WTC11 (cell line): Measurements from ENCODE around the gene OGDH. TPM values are rescaled to one million over a fixed set of nuclear protein-coding genes. Genes with fewer than 3 reads are reported as not detected.

Experiments used
- ATAC-seq: fragments of 200-7000 bp; cut with Tn5 transposase; 2 replicates; pipeline ENCODE4 v1.10.0; 2021; ENCODE audit warnings: mild to moderate bottlenecking, moderate library complexity
- CTCF ChIA-PET: fragments of 300-600 bp; sonication (Branson Sonifier 250); formaldehyde crosslinking; loops from one replicate; lab custom pipeline; 2021; ENCODE audit warnings: antibody characterized with exemption; lab: Charles Lee
- POLR2A ChIA-PET: fragments of 350-600 bp; sonication (Branson Sonifier 250); formaldehyde crosslinking; loops from one replicate; lab custom pipeline; 2021; ENCODE audit warnings: antibody characterized with exemption; lab: Charles Lee
- DNase-seq: peaks from one replicate; pipeline ENCODE4 v3.0.0; 2021; ENCODE audit warnings: low spot score
- H3K27ac Mint-ChIP-seq: 2 replicates; pipeline ENCODE4 v1.8.0; 2021; ENCODE audit warnings: mixed read lengths
- H3K27me3 Mint-ChIP-seq: 2 replicates; pipeline ENCODE4 v1.8.0; 2021; ENCODE audit warnings: low read depth, mild to moderate bottlenecking, moderate library complexity, mixed read lengths
- H3K36me3 Mint-ChIP-seq: 2 replicates; pipeline ENCODE4 v1.8.0; 2021; ENCODE audit warnings: mixed read lengths
- H3K4me1 Mint-ChIP-seq: 2 replicates; pipeline ENCODE4 v1.8.0; 2022; ENCODE audit warnings: mixed read lengths
- H3K4me3 Mint-ChIP-seq: 2 replicates; pipeline ENCODE4 v1.8.0; 2021; ENCODE audit warnings: mild to moderate bottlenecking, moderate library complexity, mixed read lengths
- H3K9me3 Mint-ChIP-seq: 2 replicates; pipeline ENCODE4 v1.8.0; 2021; ENCODE audit warnings: mixed read lengths
- CREM ChIP-seq: sonication (generic); formaldehyde crosslinking; IDR thresholded peaks from 2 replicates; pipeline ENCODE4 v1.8.1; 2022; ENCODE audit warnings: mild to moderate bottlenecking, missing genetic modification reagents, moderate library complexity
- FOXJ3 ChIP-seq: sonication (generic); formaldehyde crosslinking; IDR thresholded peaks from 2 replicates; pipeline ENCODE4 v1.9.0; 2021; ENCODE audit warnings: missing genetic modification reagents, mild to moderate bottlenecking, borderline replicate concordance
- FOXK1 ChIP-seq: sonication (generic); formaldehyde crosslinking; IDR thresholded peaks from 2 replicates; pipeline ENCODE4 v1.8.0; 2022; ENCODE audit warnings: mild to moderate bottlenecking, moderate library complexity, missing genetic modification reagents
- HMGA2 ChIP-seq: fragments of 250-450 bp; sonication (Bioruptor Pico); IDR thresholded peaks from 2 replicates; pipeline ENCODE4 v1.4.0; 2021; ENCODE audit warnings: mild to moderate bottlenecking, moderate library complexity
- MXD4 ChIP-seq: fragments of 250-450 bp; sonication (Bioruptor Pico); IDR thresholded peaks from 2 replicates; pipeline ENCODE4 v1.8.0; 2021; ENCODE audit warnings: mild to moderate bottlenecking, moderate library complexity, borderline replicate concordance
- NFATC4 ChIP-seq: fragments of 250-450 bp; sonication (Bioruptor Pico); IDR thresholded peaks from 2 replicates; pipeline ENCODE4 v1.9.0; 2021; ENCODE audit warnings: mild to moderate bottlenecking
- NFE2L1 ChIP-seq: sonication (generic); formaldehyde crosslinking; IDR thresholded peaks from 2 replicates; pipeline ENCODE4 v1.8.1; 2023; ENCODE audit warnings: missing genetic modification reagents
- NFYB ChIP-seq: sonication (generic); formaldehyde crosslinking; conservative IDR thresholded peaks from 2 replicates; pipeline ENCODE4 v1.8.0; 2022; ENCODE audit warnings: low read depth, missing genetic modification reagents
- RELA ChIP-seq: sonication (generic); formaldehyde crosslinking; IDR thresholded peaks from 2 replicates; pipeline ENCODE4 v1.8.1; 2022; ENCODE audit warnings: missing genetic modification reagents, mild to moderate bottlenecking, borderline replicate concordance
- SMAD4 ChIP-seq: sonication (generic); formaldehyde crosslinking; IDR thresholded peaks from 2 replicates; pipeline ENCODE4 v1.8.0; 2022; ENCODE audit warnings: mild to moderate bottlenecking, missing genetic modification reagents
- TP53 ChIP-seq: sonication (generic); formaldehyde crosslinking; IDR thresholded peaks from 2 replicates; pipeline ENCODE4 v1.8.1; 2023; ENCODE audit warnings: mild to moderate bottlenecking, missing genetic modification reagents
- ZNF138 ChIP-seq: sonication (generic); formaldehyde crosslinking; conservative IDR thresholded peaks from 2 replicates; pipeline ENCODE4 v1.8.1; 2022; ENCODE audit warnings: mild to moderate bottlenecking, moderate library complexity, missing genetic modification reagents
- ZNF317 ChIP-seq: sonication (generic); formaldehyde crosslinking; IDR thresholded peaks from 2 replicates; pipeline ENCODE4 v1.8.1; 2023; ENCODE audit warnings: low read depth, mild to moderate bottlenecking, moderate library complexity, missing genetic modification reagents, borderline replicate concordance
- ZNF416 ChIP-seq: fragments of 250-450 bp; sonication (Bioruptor Pico); IDR thresholded peaks from 2 replicates; pipeline ENCODE4 v1.9.0; 2021; ENCODE audit warnings: mild to moderate bottlenecking, inconsistent platforms
- total RNA-seq: library from RNA; stranded (reverse); gene quantifications from 3 replicates; pipeline ENCODE4 v1.2.3, GENCODE V29; 2021
- TF ChIP-seq, protein P1 (sequence below): sonication (generic); formaldehyde crosslinking; IDR thresholded peaks from 2 replicates; pipeline ENCODE4 v1.8.1; 2023; ENCODE audit warnings: mild to moderate bottlenecking, moderate library complexity, missing genetic modification reagents
- TF ChIP-seq, protein P2 (sequence below): fragments of 250-450 bp; sonication (Bioruptor Pico); IDR thresholded peaks from 2 replicates; pipeline ENCODE4 v1.9.0; 2021; ENCODE audit warnings: mild to moderate bottlenecking
- TF ChIP-seq, protein P3 (sequence below): fragments of 250-450 bp; sonication (Bioruptor Pico); conservative IDR thresholded peaks from 2 replicates; pipeline ENCODE4 v1.9.0; 2021; ENCODE audit warnings: mild to moderate bottlenecking
- TF ChIP-seq, protein P4 (sequence below): sonication (generic); formaldehyde crosslinking; IDR thresholded peaks from 2 replicates; pipeline ENCODE4 v1.8.1; 2023; ENCODE audit warnings: mild to moderate bottlenecking, missing genetic modification reagents, borderline replicate concordance
- TF ChIP-seq, protein P5 (sequence below): sonication (generic); formaldehyde crosslinking; IDR thresholded peaks from 2 replicates; pipeline ENCODE4 v1.8.1; 2022; ENCODE audit warnings: mild to moderate bottlenecking, moderate library complexity, missing genetic modification reagents
- TF ChIP-seq, protein P6 (sequence below): sonication (generic); formaldehyde crosslinking; IDR thresholded peaks from 2 replicates; pipeline ENCODE4 v1.8.0; 2022; ENCODE audit warnings: mild to moderate bottlenecking, missing genetic modification reagents
- TF ChIP-seq, protein P7 (sequence below): sonication (generic); formaldehyde crosslinking; IDR thresholded peaks from 2 replicates; pipeline ENCODE4 v1.8.1; 2022; ENCODE audit warnings: mild to moderate bottlenecking, missing genetic modification reagents, moderate library complexity, borderline replicate concordance
- TF ChIP-seq, protein P8 (sequence below): fragments of 250-450 bp; sonication (Bioruptor Pico); IDR thresholded peaks from 2 replicates; pipeline ENCODE4 v1.8.0; 2021; ENCODE audit warnings: mild to moderate bottlenecking

OGDH gene
- total RNA-seq, 1 experiment from 2014 or later = 79.6 TPM

DNA sequence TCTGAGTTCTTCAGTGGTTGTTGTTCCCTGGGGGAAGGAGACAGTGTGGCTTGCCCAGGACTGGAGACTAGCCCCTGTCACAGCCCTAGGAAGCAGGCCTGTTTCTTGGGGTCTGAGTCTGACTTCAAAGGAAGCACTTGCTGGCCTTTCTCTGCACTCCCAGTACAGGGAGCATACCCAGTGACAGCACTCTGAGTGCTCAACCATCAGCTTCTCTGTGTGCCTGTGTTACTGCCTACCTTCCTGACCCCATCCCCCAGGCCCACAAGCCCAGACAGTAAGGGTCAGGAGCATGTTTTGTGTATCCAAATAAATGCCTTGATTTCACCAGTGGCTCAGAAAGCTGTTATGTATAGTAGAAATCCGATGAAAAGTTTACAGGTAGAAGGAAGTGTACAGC lies 48.9 kb downstream of the OGDH start:
- ATAC-seq (no peak), DNase-seq (no peak)
- Mint-ChIP-seq H3K27ac (0 out of 2 replicates have a peak overlapping the region, but pooled peaks have one; percentile 27), H3K27me3 (no peaks in the 10 kb centered on the region), H3K4me1 (no peaks in the 10 kb centered on the region), H3K36me3 (peaks cover 50% of the 10 kb centered on the region), H3K4me3 (no peak overlapping the region), H3K9me3 (peaks cover 32% of the 10 kb centered on the region)
- ChIA-PET POLR2A (no interaction called here), CTCF (no interaction called here)
- no peak for TF ChIP-seq NFATC4
- no peak for TF ChIP-seq CREM (CRISPR knock-in tag)
- TF ChIP-seq, protein P1, sequence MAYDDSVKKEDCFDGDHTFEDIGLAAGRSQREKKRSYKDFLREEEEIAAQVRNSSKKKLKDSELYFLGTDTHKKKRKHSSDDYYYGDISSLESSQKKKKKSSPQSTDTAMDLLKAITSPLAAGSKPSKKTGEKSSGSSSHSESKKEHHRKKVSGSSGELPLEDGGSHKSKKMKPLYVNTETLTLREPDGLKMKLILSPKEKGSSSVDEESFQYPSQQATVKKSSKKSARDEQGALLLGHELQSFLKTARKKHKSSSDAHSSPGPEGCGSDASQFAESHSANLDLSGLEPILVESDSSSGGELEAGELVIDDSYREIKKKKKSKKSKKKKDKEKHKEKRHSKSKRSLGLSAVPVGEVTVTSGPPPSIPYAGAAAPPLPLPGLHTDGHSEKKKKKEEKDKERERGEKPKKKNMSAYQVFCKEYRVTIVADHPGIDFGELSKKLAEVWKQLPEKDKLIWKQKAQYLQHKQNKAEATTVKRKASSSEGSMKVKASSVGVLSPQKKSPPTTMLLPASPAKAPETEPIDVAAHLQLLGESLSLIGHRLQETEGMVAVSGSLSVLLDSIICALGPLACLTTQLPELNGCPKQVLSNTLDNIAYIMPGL (CRISPR knock-in tag) = no peak
- TF ChIP-seq MXD4 (CRISPR knock-in tag) = no peak
- TF ChIP-seq, protein P2, sequence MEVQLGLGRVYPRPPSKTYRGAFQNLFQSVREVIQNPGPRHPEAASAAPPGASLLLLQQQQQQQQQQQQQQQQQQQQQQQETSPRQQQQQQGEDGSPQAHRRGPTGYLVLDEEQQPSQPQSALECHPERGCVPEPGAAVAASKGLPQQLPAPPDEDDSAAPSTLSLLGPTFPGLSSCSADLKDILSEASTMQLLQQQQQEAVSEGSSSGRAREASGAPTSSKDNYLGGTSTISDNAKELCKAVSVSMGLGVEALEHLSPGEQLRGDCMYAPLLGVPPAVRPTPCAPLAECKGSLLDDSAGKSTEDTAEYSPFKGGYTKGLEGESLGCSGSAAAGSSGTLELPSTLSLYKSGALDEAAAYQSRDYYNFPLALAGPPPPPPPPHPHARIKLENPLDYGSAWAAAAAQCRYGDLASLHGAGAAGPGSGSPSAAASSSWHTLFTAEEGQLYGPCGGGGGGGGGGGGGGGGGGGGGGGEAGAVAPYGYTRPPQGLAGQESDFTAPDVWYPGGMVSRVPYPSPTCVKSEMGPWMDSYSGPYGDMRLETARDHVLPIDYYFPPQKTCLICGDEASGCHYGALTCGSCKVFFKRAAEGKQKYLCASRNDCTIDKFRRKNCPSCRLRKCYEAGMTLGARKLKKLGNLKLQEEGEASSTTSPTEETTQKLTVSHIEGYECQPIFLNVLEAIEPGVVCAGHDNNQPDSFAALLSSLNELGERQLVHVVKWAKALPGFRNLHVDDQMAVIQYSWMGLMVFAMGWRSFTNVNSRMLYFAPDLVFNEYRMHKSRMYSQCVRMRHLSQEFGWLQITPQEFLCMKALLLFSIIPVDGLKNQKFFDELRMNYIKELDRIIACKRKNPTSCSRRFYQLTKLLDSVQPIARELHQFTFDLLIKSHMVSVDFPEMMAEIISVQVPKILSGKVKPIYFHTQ (CRISPR knock-in tag) = no peak
- TF ChIP-seq NFYB (CRISPR knock-in tag) = no peak
- TF ChIP-seq ZNF317 (CRISPR knock-in tag) = no peak
- TF ChIP-seq ZNF138 = no peak
- TF ChIP-seq, protein P3, sequence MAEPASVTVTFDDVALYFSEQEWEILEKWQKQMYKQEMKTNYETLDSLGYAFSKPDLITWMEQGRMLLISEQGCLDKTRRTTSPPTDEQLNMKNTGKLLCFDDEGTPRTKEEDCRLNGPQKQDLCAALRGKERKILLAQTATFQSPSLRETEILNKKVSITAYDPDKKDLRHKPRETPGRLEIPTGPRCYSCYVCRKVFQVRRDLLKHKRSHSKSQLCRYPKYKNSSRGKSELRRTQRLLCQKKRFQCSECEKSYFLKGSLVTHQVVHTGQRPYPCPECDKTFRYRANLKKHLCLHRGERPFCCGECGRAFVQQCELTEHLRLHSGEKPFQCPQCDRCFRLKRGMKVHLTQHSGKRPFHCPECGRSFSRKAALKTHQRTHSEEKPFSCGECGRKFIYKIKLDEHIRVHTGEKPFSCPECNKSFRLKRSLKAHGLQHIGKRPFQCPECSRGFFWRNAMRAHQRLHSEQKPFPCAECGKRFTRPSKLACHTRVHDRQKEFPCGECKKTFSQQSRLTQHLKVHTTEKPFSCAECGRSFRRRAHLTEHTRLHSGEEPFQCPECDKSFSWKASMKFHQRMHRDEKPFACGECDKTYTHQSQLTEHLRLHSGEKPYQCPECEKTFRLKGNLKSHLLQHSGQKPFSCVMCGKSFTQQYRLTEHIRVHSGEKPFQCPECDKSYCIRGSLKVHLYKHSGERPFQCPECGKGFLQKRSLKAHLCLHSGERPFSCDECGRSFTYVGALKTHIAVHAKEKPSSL (CRISPR knock-in tag) = no peak
- TF ChIP-seq, protein P4, sequence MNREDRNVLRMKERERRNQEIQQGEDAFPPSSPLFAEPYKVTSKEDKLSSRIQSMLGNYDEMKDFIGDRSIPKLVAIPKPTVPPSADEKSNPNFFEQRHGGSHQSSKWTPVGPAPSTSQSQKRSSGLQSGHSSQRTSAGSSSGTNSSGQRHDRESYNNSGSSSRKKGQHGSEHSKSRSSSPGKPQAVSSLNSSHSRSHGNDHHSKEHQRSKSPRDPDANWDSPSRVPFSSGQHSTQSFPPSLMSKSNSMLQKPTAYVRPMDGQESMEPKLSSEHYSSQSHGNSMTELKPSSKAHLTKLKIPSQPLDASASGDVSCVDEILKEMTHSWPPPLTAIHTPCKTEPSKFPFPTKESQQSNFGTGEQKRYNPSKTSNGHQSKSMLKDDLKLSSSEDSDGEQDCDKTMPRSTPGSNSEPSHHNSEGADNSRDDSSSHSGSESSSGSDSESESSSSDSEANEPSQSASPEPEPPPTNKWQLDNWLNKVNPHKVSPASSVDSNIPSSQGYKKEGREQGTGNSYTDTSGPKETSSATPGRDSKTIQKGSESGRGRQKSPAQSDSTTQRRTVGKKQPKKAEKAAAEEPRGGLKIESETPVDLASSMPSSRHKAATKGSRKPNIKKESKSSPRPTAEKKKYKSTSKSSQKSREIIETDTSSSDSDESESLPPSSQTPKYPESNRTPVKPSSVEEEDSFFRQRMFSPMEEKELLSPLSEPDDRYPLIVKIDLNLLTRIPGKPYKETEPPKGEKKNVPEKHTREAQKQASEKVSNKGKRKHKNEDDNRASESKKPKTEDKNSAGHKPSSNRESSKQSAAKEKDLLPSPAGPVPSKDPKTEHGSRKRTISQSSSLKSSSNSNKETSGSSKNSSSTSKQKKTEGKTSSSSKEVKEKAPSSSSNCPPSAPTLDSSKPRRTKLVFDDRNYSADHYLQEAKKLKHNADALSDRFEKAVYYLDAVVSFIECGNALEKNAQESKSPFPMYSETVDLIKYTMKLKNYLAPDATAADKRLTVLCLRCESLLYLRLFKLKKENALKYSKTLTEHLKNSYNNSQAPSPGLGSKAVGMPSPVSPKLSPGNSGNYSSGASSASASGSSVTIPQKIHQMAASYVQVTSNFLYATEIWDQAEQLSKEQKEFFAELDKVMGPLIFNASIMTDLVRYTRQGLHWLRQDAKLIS (CRISPR knock-in tag) = no peak

DNA sequence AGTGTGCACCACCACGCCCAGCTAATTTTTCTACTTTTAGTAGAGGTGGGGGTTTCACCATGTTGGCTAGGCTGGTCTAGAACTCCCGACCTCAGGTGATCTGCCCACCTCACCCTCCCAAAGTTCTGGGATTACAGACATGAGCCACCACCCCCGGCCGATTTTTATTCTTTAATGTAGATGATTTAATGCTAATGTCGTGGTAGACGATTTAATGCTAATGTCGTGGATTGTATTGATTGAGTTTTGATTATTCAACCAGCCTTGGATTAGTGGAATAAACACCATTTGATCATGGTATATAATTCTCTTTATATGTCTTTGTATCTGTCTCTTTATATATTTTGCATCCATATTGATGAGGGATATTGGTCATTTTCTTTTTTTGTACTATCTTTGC lies 52.6 kb downstream of the OGDH start:
- DNase-seq = no peak
- ATAC-seq = no peak
- peaks cover 42% of the 10 kb centered on the region for H3K9me3 Mint-ChIP-seq
- peaks cover 57% of the 10 kb centered on the region for H3K36me3 Mint-ChIP-seq
- no peak overlapping the region for H3K4me3 Mint-ChIP-seq
- no peak overlapping the region for H3K27ac Mint-ChIP-seq
- ChIA-PET CTCF (no interaction called here), POLR2A (no interaction called here)
- no peaks in the 10 kb centered on the region for H3K27me3 Mint-ChIP-seq
- no peaks in the 10 kb centered on the region for H3K4me1 Mint-ChIP-seq
- TF ChIP-seq HMGA2 (CRISPR knock-in tag) (no peak), TP53 (CRISPR knock-in tag) (no peak), FOXJ3 (no peak), ZNF416 (CRISPR knock-in tag) (no peak), FOXK1 (CRISPR knock-in tag) (no peak), RELA (no peak), NFE2L1 (CRISPR knock-in tag) (no peak), SMAD4 (CRISPR knock-in tag) (no peak)
- TF ChIP-seq, protein P5, sequence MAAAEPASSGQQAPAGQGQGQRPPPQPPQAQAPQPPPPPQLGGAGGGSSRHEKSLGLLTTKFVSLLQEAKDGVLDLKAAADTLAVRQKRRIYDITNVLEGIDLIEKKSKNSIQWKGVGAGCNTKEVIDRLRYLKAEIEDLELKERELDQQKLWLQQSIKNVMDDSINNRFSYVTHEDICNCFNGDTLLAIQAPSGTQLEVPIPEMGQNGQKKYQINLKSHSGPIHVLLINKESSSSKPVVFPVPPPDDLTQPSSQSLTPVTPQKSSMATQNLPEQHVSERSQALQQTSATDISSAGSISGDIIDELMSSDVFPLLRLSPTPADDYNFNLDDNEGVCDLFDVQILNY (CRISPR knock-in tag) = no peak
- TF ChIP-seq, protein P6, sequence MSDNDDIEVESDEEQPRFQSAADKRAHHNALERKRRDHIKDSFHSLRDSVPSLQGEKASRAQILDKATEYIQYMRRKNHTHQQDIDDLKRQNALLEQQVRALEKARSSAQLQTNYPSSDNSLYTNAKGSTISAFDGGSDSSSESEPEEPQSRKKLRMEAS (CRISPR knock-in tag) = no peak
- TF ChIP-seq, protein P7, sequence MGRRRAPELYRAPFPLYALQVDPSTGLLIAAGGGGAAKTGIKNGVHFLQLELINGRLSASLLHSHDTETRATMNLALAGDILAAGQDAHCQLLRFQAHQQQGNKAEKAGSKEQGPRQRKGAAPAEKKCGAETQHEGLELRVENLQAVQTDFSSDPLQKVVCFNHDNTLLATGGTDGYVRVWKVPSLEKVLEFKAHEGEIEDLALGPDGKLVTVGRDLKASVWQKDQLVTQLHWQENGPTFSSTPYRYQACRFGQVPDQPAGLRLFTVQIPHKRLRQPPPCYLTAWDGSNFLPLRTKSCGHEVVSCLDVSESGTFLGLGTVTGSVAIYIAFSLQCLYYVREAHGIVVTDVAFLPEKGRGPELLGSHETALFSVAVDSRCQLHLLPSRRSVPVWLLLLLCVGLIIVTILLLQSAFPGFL (CRISPR knock-in tag) = no peak
- TF ChIP-seq, protein P8, sequence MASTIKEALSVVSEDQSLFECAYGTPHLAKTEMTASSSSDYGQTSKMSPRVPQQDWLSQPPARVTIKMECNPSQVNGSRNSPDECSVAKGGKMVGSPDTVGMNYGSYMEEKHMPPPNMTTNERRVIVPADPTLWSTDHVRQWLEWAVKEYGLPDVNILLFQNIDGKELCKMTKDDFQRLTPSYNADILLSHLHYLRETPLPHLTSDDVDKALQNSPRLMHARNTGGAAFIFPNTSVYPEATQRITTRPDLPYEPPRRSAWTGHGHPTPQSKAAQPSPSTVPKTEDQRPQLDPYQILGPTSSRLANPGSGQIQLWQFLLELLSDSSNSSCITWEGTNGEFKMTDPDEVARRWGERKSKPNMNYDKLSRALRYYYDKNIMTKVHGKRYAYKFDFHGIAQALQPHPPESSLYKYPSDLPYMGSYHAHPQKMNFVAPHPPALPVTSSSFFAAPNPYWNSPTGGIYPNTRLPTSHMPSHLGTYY (CRISPR knock-in tag) = no peak
